Measurements from ENCODE around the gene NASP. TPM values are rescaled to one million over a fixed set of nuclear protein-coding genes. Genes with fewer than 3 reads are reported as not detected.
A peak's percentile ranks its signal among the peaks of the same experiment; 100 is the strongest.

Gene NASP
- total RNA-seq, 2 experiments from 2014 or later: 227 to 246 TPM

- TF ChIP-seq, protein P1, sequence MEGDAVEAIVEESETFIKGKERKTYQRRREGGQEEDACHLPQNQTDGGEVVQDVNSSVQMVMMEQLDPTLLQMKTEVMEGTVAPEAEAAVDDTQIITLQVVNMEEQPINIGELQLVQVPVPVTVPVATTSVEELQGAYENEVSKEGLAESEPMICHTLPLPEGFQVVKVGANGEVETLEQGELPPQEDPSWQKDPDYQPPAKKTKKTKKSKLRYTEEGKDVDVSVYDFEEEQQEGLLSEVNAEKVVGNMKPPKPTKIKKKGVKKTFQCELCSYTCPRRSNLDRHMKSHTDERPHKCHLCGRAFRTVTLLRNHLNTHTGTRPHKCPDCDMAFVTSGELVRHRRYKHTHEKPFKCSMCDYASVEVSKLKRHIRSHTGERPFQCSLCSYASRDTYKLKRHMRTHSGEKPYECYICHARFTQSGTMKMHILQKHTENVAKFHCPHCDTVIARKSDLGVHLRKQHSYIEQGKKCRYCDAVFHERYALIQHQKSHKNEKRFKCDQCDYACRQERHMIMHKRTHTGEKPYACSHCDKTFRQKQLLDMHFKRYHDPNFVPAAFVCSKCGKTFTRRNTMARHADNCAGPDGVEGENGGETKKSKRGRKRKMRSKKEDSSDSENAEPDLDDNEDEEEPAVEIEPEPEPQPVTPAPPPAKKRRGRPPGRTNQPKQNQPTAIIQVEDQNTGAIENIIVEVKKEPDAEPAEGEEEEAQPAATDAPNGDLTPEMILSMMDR (IDR thresholded peaks at IDR 0.05): no peak
- no peak for DNase-seq
- H3K9me3 Mint-ChIP-seq: no peaks in the 10 kb centered on the region
- ATAC-seq: no peak
- ChIA-PET CTCF (interaction anchor here (7.8 kb wide), 1 partner anchor 62 kb away, joined by 135 read pairs; no protein-coding TSS in a partner anchor), POLR2A (no interaction called here)
- H3K27ac Mint-ChIP-seq: no peak overlapping the region
- H3K36me3 Mint-ChIP-seq (ENCODE audit: low read depth): peaks cover 9% of the 10 kb centered on the region
- intact Hi-C loops (cut with micrococcal nuclease): no loop called here
- no peaks in the 10 kb centered on the region for H3K27me3 Mint-ChIP-seq
- H3K4me3 Mint-ChIP-seq: no peak overlapping the region
- no peaks in the 10 kb centered on the region for H3K4me1 Mint-ChIP-seq (ENCODE audit: low read depth)
Measured at GRCh38 chr1:45573231-45573804, 10.5 kb upstream of the NASP start.

GRCh38 chr1:45574105-45574626 is 9.7 kb upstream of the NASP start:
- H3K36me3 Mint-ChIP-seq (ENCODE audit: low read depth): peaks cover 9% of the 10 kb centered on the region
- CTCF ChIA-PET: interaction anchor here (1.5 kb wide), 1 partner anchor 62 kb away, joined by 4 read pairs; no protein-coding TSS in a partner anchor
- POLR2A ChIA-PET: no interaction called here
- H3K27me3 Mint-ChIP-seq: no peaks in the 10 kb centered on the region
- TF ChIP-seq, protein P1 (IDR thresholded peaks at IDR 0.05): no peak
- H3K4me3 Mint-ChIP-seq: no peak overlapping the region
- ATAC-seq (no peak), DNase-seq (no peak)
- no peak overlapping the region for H3K27ac Mint-ChIP-seq
- intact Hi-C loops (cut with micrococcal nuclease): no loop called here
- no peaks in the 10 kb centered on the region for H3K4me1 Mint-ChIP-seq (ENCODE audit: low read depth)
- H3K9me3 Mint-ChIP-seq: no peaks in the 10 kb centered on the region

DNA sequence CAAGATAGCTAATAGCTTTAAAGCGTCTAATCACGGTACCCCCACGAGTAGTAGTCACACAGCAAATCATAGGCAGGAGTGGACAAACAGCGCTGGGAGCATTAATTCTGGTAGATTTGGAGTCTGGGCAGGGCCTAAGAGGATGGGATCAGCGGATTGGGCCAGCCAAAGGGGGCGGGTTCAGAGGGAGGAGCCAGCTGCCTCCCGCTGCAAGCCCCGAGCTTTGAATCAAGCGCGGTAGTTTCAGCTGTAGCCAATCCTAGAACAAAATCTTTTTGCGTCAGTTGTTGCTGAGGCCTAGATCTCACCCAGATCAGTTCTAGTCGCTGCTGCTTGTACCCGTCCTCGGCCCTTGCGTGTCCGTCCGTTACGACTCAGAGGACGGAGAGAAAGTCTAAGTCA is 576 bp upstream of the NASP start:
- ATAC-seq: peak; percentile 83
- H3K36me3 Mint-ChIP-seq (ENCODE audit: low read depth): peaks cover 17% of the 10 kb centered on the region
- intact Hi-C loops (cut with micrococcal nuclease): loop anchor here (5.0 to 10.0 kb wide), 3 partner anchors 61 to 238 kb away; partner anchors contain the start of genes GPBP1L1, MUTYH, PRDX1 and TMEM69

DNA sequence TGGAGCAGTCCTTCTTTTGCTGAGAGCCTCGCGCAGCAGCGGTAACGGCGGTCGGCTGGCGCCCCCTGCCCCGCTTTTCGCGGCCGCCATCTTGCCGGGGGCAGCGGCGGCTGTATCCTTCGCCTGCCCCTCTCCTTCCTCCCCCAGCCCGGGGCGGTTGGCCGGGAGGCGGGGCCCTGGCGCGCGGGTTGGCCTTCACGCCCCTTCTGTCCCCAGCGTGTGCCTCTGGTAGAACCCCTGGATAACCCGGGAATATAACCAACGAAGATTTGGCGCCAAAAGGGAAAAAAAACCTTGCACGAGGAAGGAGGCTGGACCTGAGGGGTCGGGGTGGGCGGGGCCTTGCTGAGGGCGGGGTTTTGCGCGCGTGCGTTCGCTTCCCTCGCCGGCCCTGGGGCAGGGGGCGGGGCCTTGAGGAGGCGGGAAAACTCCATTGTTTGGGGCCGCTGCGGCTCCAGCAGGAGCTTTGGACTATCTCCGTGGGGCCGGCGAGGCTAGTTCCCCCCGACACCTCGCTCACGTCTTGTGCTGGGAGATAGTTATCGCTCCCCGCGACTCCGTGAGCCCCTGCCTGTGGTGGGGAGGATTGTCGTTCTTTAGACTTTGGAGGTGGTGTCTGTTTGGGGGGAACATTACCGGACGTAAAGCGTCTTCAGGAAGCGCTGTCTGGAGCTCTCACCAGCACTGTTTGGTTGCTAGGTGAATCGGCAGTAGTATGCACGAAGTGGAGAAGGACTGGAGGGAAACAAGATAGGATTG is 689 bp downstream of the NASP start:
- CTCF ChIA-PET: interaction anchor here (1.1 to 8.4 kb wide), 5 partner anchors 15 to 244 kb away, joined by 3 to 68 read pairs (median 4); partner anchors contain the start of genes CCDC163, MMACHC and MUTYH
- Mint-ChIP-seq H3K27me3 (no peaks in the 10 kb centered on the region), H3K4me1 (ENCODE audit: low read depth) (peaks cover 28% of the 10 kb centered on the region), H3K36me3 (ENCODE audit: low read depth) (peaks cover 17% of the 10 kb centered on the region), H3K27ac (peak overlapping the region; percentile 99), H3K4me3 (peak overlapping the region; percentile 96), H3K9me3 (no peaks in the 10 kb centered on the region)
- peak; percentile 56 for ATAC-seq
- POLR2A ChIA-PET: interaction anchor here (0.6 to 6.2 kb wide), 23 partner anchors 9 to 257 kb away, joined by 3 to 53 read pairs (median 8); partner anchors contain the start of genes AKR1A1, GPBP1L1, MMACHC and MUTYH
- intact Hi-C loops (cut with micrococcal nuclease): loop anchor here (5.0 to 10.0 kb wide), 3 partner anchors 62 to 240 kb away; partner anchors contain the start of genes GPBP1L1, MUTYH, PRDX1 and TMEM69
- DNase-seq: peak; percentile 92
- TF ChIP-seq, protein P1 (IDR thresholded peaks at IDR 0.05): no peak

More for the DNA sequence above, 576 bp upstream of the NASP start:
- Mint-ChIP-seq H3K4me1 (ENCODE audit: low read depth) (peaks cover 20% of the 10 kb centered on the region), H3K27me3 (no peaks in the 10 kb centered on the region), H3K27ac (peak overlapping the region; percentile 99), H3K4me3 (peak overlapping the region; percentile 96), H3K9me3 (no peaks in the 10 kb centered on the region)
- ChIA-PET CTCF (interaction anchor here (1.2 to 8.4 kb wide), 3 partner anchors 14 to 91 kb away, joined by 3 to 68 read pairs (median 11); no protein-coding TSS in a partner anchor), POLR2A (interaction anchor here (0.8 to 6.2 kb wide), 19 partner anchors 10 to 951 kb away, joined by 3 to 53 read pairs (median 10); partner anchors contain the start of genes AKR1A1, GPBP1L1, MMACHC and MUTYH)
- TF ChIP-seq, protein P1 (IDR thresholded peaks at IDR 0.05): no peak
- peak; percentile 96 for DNase-seq

Measured in activated CD8-positive, alpha-beta T cell treated with anti-CD3 and anti-CD28 coated beads for 36 hours (primary cell).